CD4-positive, alpha-beta T cell treated with Interleukin-10 for 1 hour (primary cell): ENCODE data around the gene POFUT2.

Experiments used
- DNase-seq: peaks from one replicate; pipeline ENCODE4 v3.0.0-alpha.2; 2020

The POFUT2 gene, protein sequence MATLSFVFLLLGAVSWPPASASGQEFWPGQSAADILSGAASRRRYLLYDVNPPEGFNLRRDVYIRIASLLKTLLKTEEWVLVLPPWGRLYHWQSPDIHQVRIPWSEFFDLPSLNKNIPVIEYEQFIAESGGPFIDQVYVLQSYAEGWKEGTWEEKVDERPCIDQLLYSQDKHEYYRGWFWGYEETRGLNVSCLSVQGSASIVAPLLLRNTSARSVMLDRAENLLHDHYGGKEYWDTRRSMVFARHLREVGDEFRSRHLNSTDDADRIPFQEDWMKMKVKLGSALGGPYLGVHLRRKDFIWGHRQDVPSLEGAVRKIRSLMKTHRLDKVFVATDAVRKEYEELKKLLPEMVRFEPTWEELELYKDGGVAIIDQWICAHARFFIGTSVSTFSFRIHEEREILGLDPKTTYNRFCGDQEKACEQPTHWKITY

DNA sequence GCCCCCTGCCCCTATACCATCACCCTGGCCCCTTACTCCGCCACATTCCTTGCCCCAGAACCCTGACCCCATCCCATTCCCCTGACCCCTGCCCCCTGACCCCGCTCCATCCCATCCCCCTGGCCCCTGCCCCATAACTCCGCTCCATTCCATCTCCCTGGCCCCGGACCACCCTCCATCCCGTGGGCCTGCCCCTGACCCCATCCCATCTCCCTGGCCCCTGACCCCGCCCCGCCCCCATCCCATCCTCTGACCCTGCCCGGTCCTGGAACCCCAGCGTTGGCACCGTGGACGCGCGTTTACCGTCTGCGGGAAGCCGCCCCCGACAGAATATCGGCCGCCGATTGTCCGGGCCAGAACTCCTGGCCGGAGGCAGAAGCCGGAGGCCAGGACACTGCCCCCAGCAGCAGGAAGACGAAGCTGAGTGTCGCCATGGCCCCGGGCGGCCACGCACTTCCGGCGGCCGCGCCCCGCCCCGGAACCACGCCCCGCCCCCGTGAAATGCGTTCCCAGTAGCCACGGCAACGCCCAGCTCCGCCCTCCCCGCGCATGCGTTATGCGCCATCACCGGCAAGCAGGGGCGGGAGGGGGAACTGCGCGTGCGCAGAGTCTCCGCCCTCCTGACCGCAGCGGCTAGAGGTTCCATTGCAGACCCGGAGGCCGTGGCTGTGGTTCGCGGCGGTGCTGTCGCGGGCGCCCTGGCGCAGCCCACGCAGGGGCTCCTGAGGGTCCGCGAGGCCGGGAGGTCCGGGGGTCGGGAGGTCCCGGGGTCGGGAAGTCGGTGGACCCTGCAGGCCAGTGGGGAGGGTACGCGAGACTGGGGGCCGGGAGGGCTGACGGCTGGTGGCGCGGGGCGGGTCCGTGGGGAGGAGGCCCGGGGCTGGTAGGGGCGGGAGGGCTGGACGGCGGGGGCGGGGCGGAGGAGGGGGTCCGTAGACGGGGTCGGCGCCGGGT lies at the start of gene POFUT2:
Gene POFUT2 (minus strand): TSS at position 458 of the 954 bp plus-strand sequence. CDS start 24 bp downstream, at position 434.
- DNase-seq: peak; percentile 99

DNA sequence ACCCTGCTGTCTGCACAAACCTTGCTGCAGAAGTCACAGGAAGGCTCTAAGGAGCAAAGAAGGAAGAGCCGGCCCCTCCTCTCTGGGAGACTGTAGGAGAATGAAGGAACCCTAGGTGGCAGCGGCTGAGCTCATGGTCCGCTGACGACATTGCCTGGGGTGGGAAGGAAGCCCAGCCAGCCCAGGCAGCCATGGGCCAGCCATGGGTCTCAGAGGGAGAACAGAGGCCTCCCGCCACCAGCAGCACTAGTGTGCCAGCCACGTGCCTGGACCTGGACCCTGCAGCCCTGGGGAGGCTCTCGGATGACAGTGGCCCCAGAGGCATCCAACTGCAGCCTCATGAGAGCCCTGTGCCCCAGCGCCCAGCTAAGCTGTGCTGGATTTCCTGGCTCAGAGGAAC lies 49.2 kb upstream of the POFUT2 start:
- no peak for DNase-seq

DNA sequence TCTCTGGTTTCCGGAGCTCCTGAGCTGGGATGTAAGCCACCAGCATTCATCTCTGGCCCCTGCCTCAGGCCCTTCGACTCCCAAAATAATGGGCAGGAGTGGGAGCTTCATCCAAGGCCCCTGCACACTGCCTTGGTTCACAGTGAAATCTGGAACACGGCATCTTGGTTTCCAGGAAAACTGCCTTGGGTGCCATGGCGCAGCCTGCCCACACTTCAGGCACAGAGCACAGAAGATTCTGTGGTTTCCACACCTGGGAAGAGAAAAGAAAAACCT lies 48.8 kb upstream of the POFUT2 start:
- no peak for DNase-seq

DNA sequence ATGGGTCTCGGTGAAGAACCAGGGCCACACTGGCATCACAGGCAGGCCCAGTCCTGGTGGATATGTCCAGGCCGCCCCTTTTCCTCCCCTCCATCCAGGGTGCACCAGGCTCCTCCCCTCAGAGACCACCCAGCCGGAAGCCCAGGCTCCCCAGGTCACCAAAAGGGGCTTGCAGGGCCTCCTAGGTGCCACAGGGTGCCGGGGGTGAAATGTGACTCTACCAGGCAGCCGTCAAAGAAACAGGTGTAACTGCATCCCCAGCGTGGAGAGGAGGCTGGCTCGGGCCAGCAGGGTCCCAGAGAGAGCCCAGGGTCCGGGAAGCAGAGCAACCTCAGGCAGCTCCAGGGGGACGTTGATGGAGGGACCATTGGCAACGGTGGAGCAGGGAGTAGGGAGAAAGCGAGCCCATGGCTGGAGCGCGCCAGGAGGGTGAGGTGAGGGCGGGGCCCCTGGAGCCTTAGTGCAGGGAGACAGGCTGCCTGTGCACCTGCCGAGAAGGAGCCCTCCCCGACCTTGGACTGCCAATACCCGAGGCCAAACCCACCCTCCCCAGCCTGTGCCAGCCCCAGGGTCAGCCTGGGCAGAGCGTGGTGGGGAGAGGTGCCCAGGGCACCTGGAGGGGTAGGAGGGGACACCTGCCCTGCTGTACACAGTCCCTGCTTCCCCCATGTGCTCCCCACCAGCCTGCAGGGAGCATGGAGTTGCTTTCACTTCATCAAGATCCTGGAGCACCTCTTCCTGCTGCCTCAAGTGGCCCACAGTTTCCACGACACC lies 48.3 kb upstream of the POFUT2 start:
- no peak for DNase-seq

DNA sequence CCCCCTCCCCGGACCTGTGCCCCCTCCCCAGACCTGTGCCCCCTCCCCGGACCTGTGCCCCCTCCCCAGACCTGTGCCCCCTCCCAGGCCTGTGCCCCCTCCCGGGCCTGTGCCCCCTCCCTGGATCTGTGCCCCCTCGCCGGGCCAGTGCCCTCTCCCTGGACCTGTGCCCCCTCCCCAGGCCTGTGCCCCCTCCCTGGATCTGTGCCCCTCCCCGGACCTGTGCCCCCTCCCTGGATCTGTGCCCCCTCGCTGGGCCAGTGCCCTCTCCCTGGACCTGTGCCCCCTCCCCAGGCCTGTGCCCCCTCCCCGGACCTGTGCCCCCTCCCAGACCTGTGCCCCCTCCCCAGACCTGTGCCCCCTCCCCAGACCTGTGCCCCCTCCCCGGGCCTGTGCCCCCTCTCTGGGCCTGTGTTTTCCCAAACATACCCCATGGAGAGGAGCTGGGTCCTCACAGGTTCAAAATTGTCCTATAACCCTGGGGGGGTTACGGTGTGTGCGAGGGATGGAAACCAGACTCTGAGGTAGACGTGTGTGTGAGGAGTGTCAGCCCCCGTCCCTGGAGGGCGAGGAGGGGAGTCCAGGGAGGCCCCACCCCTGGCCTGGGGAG lies 47.6 kb upstream of the POFUT2 start:
- no peak for DNase-seq

DNA sequence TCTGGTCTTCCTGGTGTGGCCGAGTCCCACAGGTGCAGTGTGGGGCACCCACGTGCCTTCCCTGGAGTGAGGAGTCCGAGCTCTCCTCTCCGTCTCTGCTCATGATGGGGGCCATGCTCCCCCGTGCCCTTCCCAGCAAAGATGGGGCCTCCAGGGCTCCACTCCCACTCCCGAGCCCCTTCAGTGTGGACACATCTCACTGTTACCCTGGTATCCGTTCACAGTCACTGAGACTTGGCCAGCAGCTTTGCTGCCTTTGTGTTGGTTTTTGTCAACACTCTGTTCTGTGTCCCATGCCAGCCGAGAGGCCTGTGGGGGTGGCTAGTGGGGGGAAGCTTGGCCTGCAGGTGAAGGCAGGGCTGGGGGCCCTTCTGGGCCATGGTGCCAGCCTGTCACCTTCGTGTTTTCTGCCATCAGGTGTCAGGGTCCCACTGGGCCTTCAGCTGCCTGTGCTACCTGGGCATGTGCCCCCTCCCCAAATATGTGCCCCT lies 46.9 kb upstream of the POFUT2 start:
- no peak for DNase-seq

DNA sequence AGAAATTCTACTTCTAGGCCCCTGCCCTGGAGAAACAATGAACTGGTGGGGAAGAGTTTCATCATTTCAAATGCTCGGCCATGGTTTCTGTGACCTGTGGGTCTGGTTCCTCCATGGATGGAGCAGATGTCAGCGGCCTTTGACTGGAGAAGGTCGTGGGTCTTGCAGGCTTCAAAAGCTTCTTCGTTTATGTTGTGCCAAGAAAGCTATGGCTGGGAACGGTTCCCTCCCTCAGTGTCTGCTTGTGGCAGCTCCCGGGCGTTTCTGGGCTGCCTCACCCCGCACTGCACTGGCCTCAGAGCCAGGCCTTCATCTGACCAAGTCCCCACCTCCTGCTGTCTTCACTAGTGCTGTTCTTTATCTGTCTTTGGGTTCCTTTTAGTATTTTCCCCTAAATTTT lies 46.4 kb upstream of the POFUT2 start:
- DNase-seq: no peak

DNA sequence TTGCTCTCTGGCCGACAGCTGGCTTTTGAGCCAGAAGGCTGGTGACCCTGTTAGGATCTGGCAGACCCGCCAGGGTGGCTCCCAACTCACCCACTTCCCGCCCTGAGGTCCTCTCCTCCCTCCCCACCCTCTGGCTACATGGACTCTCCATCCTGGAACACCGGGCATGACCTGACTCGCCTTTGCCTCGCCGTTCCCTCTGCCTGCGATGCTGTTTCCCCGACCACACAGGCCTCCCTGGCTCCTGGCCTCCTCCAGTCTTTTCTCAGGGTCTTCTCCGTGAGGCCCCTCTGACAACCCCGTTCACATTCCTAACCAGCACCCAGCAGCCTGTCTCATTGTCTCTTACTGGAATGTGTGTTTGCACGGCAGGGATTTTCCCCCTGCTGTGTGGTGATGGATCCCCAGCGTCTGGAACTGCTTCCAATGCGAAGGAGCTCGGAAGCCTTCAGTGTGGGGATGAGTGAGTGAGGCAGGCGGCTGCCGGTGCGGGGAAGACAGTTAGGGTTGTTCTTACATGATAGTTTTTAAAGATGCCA lies 46.0 kb upstream of the POFUT2 start:
- no peak for DNase-seq

DNA sequence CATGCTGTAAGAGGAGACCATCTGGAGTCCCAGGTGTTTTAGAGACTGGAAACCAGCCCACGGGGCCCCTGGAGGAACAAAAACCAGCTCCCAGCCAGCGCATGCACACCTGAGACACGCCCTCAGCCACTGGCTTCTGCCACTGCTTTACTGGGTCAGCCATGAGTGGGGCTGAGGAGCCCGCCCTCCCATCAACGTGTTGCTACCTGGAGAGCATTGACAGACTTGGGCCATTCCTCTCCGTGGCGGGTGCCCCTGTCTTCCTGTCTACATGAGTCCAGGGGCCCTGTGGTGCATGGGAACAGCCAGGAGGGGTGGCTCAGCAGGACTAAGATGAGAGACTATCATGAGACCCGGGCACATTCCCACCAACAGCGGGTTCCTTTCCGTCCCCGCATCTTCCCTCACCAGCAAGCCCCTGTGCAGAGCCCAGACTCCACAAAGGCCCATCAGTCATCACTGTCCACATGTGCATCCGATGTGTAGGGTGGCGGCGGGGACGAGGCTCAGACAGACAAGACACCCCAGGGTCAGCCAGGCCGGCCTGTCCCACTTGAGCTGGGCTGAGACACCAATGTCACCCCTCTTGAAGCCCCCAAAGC lies 45.4 kb upstream of the POFUT2 start:
- DNase-seq: no peak

DNA sequence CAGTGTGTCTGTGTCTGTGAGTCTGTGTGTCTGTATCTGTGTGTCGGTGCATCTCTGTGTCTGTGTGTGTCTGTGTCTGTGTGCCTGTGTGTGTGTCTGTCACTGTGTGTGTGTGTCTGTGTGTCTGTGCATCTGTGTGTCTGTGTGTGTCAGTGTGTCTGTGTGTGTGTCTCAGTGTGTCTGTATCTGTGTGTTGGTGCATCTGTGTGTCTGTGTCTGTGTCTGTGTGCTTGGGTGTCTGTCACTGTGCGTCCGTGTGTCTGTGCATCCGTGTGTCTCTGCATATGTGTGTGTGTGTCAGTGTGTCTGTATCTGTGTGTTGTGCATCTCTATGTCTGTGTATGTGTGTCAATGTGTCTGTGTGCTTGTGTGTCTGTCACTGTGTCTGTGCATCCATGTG lies 44.7 kb upstream of the POFUT2 start:
- DNase-seq: no peak

DNA sequence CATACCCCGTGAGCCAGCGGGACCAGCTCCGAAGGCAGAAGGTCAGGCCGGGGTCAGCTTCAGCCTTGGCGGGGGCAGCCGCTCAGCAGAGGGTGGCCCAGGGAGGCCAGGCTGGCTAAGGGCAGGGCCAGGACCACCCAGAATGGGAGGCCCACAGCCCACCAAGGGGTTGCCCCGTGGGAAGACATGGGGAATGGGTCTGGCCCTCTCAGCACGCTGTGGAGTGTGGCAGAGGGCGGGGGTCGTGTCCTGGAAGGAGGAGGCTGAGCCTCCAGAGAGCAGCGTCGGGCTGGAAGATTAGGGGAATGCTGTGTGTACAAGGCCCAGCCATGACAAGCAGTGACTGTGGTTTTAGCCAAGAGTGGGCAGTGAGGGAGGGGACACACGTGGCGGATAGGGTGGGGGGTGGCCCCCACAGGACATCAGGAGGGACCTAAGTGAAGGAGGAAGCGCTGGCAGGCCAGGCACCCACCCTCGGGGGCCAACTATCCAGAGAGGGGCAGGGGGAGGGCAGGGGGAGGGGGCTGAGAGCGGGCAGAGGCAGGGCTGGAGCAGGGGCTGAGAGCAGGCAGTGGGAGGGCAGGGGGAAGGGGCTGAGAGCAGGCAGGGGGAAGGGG lies 43.9 kb upstream of the POFUT2 start:
- DNase-seq: no peak

DNA sequence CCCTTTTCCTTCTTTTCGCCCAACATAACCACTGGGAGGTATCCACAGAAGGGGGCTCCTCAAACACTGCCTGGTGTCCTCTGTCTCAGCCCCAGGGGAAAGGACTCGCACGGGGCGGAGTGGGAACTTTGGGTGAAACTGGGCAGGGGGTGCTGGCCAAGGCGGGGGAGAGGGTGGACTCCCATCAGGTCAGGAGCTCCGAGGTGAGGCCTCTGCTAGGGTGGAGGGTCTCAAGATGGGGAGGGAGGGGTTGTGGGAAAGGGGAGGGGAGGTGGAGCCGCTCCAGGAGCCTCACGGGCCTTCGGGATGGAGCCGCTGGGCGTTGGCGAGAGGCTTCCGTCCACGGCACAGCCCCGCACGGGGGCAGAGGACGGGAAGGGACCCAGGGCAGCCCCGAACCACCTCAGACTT lies 43.2 kb upstream of the POFUT2 start:
- DNase-seq: no peak

DNA sequence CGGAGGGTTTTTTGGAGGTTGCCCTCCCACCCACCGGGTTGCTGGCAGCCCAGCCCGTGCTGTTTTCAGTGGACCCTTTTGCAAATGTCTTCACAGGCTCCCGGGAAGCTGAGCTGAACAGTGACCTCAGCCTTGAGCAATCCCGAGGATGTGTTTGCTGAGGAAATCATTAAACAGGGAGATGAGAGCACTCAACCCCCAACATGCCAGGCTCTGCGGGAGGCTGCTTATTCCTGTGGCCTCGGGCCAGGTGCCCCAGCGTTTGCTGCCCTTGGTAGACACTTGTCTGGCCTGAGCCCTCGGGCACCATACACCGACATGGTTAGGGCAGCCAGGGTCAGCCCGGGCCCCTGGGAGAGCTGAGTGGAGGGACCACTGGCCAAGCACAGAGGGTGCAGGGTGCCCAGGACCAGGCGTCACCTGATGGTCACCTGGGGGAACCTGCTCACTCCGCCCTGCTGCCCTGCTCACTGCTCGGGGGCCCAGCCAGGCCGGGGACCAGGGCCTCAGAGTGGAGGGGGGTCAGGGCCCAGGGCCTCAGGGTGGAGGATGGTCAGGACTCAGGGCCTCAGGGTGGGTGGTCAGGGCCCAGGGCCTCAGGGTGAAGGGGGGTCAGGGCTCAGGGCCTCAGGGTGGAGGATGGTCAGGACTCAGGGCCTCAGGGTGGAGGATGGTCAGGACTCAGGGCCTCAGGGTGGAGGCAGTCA lies 42.5 kb upstream of the POFUT2 start:
- DNase-seq: no peak

DNA sequence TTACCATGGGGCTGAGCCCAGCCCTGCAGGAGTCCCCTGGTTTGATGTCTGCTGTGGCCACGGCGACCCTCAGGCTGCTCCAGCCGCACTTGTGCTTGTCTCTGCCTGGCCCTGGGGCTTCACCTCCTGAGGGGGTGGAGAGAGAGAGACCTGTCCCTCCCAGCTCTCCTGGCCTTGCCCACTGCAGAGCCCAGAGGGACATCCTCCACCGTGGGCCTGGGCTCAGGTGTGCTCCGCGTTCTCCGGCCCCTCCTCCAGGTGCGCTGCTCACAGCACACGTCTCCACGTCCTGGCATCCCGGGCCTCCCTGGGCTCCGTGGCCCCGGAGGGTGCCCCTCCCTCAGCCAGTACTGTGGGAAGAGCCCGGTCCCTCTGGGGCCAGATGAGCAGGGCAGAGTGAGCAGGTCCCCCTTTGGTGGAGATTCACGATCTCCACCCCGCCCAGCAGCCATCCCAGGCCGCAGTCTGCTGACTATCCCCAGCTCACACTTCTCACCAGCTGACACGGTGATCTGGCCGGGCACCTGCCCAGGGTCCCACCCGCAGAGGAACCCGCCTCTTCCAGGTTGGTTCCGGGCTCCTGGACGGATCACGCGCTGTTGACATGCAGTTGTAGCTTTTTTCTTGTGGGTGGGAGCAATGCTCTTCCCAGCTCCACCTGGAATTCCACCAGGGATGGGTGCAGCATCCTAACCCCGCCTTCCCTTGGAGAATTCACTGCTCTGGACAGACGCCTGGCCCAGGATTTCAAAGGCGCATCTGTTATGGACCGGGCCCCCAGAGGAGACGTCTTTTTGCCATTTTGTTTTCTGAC lies 41.8 kb upstream of the POFUT2 start:
- DNase-seq: no peak

DNA sequence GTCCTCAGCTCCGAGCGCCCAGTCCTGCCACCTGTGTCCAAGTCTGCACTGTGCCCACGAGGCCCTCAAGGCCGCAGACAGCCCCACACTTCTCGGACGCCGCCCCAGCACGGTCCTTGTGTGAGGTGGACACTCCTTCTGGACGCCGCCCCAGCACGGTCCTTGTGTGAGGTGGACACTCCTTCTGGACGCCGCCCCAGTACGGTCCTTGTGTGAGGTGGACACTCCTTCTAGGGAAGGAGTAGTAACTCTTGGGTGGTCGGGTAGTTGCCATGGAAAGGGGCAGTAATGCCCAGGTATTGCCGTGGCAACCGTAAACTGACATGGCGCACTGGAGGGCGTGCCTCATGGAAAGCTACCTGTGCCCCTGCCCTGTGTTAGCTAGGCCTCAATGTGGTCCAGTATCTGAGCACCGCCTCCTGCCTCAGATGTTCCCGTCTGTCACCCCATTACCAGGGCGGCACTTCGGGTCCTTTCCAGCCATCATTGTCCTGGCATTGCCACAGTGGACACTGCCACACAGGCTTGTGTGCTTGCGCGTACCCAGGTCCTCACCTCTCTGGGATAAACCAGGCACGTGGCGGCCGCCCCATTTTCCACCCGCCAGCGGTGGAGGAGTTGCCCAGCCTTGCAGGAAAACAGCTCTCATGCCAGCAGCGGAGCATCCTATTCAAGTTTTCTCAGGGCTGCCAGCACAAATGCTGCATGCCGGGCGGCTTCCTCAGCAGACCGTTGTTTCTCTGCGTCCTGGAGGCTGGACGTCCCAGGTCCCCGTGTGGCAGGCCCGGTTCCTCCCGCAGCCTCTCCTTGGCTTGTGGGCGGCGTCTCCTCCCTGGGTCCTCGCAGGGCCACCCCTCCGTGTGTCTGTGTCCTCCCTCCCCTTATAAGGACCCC lies 40.8 kb upstream of the POFUT2 start:
- DNase-seq: no peak

DNA sequence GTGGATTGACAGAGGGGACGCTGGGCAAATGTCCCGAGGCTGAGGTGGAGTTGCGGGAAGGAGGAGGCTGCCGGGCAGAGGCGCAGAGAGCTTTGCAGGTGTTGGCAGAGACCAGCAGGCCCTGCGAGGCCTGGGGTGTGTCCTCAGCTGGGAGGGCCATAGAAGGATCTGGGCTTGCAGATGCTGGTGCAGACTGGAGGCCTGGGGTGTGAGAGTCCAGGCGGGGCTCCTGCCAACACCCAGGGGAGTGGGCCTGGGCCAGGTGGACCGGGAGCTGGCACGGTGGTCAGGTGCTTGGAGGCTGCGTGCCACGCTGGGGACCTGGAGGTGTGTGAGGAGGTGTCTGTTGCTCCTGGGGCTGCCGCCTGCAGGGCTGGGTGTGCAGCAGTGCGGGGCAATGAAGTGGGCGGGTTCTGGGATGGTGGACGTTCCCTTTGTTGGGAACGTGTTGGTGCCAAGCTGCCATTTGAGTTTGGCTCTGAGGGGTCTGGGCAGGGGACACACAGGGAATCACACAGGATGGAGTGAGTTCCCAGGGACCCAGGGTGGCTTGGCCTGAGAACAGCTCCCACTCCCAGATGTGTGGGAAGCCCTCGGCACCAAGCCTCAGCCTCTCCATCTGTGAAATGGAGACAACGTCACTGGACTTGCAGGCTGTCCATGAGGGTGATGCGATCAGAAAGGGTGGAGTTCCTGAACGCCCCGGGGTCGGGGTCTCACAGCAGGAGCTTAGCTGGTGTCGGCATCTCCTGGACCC lies 39.9 kb upstream of the POFUT2 start:
- DNase-seq: no peak

DNA sequence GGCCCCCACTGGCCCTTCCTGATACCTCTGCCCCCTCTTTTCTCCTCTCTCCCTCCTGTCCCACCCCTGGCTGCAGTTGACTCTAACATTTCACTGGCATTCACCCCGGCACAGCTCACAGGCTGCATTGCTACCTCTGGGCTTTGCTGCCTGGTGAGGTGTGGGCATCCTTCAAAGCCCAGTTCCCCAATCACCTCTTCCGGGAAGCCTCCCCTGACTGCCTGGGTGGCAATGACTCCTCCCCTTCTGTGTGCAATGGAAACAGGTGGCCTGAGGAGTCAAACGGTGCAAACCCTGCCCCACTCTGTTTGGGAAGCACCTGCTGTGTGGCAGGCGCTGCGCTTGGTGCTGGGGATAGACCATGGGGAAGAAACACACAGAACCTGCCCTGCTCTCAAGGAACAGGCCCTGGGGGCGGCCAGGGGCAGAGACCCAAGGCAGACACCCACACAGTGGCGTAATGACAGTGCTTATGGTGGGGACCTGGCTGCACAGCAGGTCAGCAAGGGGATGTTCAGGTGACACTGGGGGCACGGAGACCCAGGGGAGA lies 39.3 kb upstream of the POFUT2 start:
- no peak for DNase-seq
